ENCODE results near the gene MTMR3. TPM values are rescaled to one million over a fixed set of nuclear protein-coding genes. Genes with fewer than 3 reads are reported as not detected.
A peak's percentile ranks its signal among the peaks of the same experiment; 100 is the strongest.

The MTMR3 gene
- total RNA-seq (67.8 and 76.5 TPM in 2 replicates), polyA plus RNA-seq (31.7 and 46.4 TPM in 2 replicates), polyA minus RNA-seq (51.1 and 53.2 TPM in 2 replicates)
- 28.7 TPM for total RNA-seq (2013)

- TF ChIP-seq CTCF (IDR thresholded peaks at IDR 0.05) (peak; percentile 47), EZH2 (IDR thresholded peaks at IDR 0.05; ENCODE audit: borderline replicate concordance, insufficient read depth, low read depth, low read length, poor library complexity, severe bottlenecking) (no peak)
- ATAC-seq (ENCODE audit: low read depth) = peak; percentile 80
- WGBS (ENCODE audit: insufficient coverage) = under 1% methylated on average over 82 of the region's 82 CpGs
- Histone ChIP-seq H3K27ac (ENCODE audit: low read length in 2 of 2) (peak within 1 kb of the TSS; percentile 71 to 91), H3K36me3 (replicated peaks in 1 of 2; ENCODE audit: control extremely low read depth in 1 of 2, control insufficient read depth in 1 of 2, extremely low read depth in 1 of 2, insufficient read depth in 2 of 2, low read length in 1 of 2) (no peaks in the 10 kb centered on the region), H3K9me3 (ENCODE audit: control extremely low read depth in 1 of 3, control insufficient read depth in 2 of 3, insufficient read depth in 1 of 3, low read length in 2 of 3) (peaks cover 0 to 4% (median 0%) of the 10 kb centered on the region in 3 donors), H3K4me2 (replicated peaks; ENCODE audit: low read depth, low read length, poor library complexity, severe bottlenecking) (peak within 1 kb of the TSS; percentile 86), H2AFZ (ENCODE audit: insufficient read depth, low read depth, low read length, poor library complexity, severe bottlenecking) (peak within 1 kb of the TSS; percentile 98), H3K27me3 (replicated peaks in 1 of 4; ENCODE audit: control extremely low read depth in 1 of 4, control insufficient read depth in 3 of 4, insufficient read depth in 4 of 4, low read length in 3 of 4) (no peaks in the 10 kb centered on the region), H4K20me1 (ENCODE audit: control insufficient read depth, insufficient read depth, low read length, poor library complexity, severe bottlenecking) (peaks cover 28% of the 10 kb centered on the region), H3K4me1 (ENCODE audit: control insufficient read depth in 2 of 2, insufficient read depth in 2 of 2, low read length in 2 of 2) (peaks cover 21% of the 10 kb centered on the region in 2 donors), H3K4me3 (ENCODE audit: control extremely low read depth in 1 of 5, extremely low read depth in 1 of 5, insufficient read depth in 1 of 5, low read depth in 2 of 5, low read length in 4 of 5) (peak within 1 kb of the TSS; percentile 76 to 99 (median 87)), H3K9ac (ENCODE audit: low read length) (peak within 1 kb of the TSS; percentile 96), H3K79me2 (ENCODE audit: control insufficient read depth, insufficient read depth, low read length) (peaks cover 60% of the 10 kb centered on the region)
- Mint-ChIP-seq H3K9me3 (ENCODE audit: insufficient read depth) (no peaks in the 10 kb centered on the region), H3K27ac (peak within 1 kb of the TSS; percentile 86), H3K4me3 (peak within 1 kb of the TSS; percentile 92), H3K27me3 (no peaks in the 10 kb centered on the region), H3K4me1 (peaks cover 12% of the 10 kb centered on the region)
- ChIA-PET POLR2A (interaction anchor here (0.7 to 2.5 kb wide), 3 partner anchors 12 to 1463 kb away, joined by 3 to 11 read pairs (median 5); partner anchors contain the start of genes ASCC2 and PATZ1), CTCF (interaction anchor here (0.8 to 1.4 kb wide), 3 partner anchors 11 to 122 kb away, joined by 3 to 6 read pairs (median 3); no protein-coding TSS in a partner anchor)
- intact Hi-C loops (cut with micrococcal nuclease) = loop anchor here (1.0 to 5.0 kb wide), 5 partner anchors 45 to 1141 kb away; partner anchors contain the start of genes ASCC2, CHEK2, EWSR1 and HSCB
- DNase-seq = peak; percentile 94
Measured at GRCh38 chr22:29883045-29883774, at the start of gene MTMR3. MTMR3 (plus strand) TSS chr22:29883174; CDS start chr22:29971060, 87,886 bp downstream.
